ENCODE data around the gene NPW. TPM values are rescaled to one million over a fixed set of nuclear protein-coding genes. Genes with fewer than 3 reads are reported as not detected.

Gene NPW
- polyA plus RNA-seq, 1 donor (not counting 4 experiments of a cell fraction or from before 2014, with no cell fraction given), result not detected

- Histone ChIP-seq H3K9ac (ENCODE audit: control insufficient read depth, extremely low read depth, insufficient read depth, low read length) (no peak overlapping the region), H2AFZ (ENCODE audit: control insufficient read depth, low read length) (no peak overlapping the region), H3K4me3 (ENCODE audit: control insufficient read depth in 2 of 3, extremely low read depth in 1 of 3, insufficient read depth in 2 of 3, low read depth in 1 of 3, low read length in 3 of 3) (no peak overlapping the region), H3K36me3 (ENCODE audit: control insufficient read depth in 2 of 2, extremely low read depth in 1 of 2, insufficient read depth in 2 of 2, low read length in 2 of 2) (peaks cover 14 to 23% of the 10 kb centered on the region in 2 experiments), H4K20me1 (ENCODE audit: control insufficient read depth, extremely low read depth, insufficient read depth, low read length) (no peaks in the 10 kb centered on the region), H3K9me3 (ENCODE audit: control insufficient read depth, low read depth, low read length) (no peaks in the 10 kb centered on the region), H3K27me3 (ENCODE audit: control insufficient read depth, extremely low read depth, insufficient read depth, low read length) (peaks cover 8% of the 10 kb centered on the region), H3K9me1 (ENCODE audit: control insufficient read depth, extremely low read depth, insufficient read depth, low read length) (no peaks in the 10 kb centered on the region), H3K4me1 (ENCODE audit: control insufficient read depth, extremely low read depth, insufficient read depth, low read length) (peaks cover 27% of the 10 kb centered on the region), H3K79me2 (ENCODE audit: control insufficient read depth, insufficient read depth, low read length) (peaks cover 29% of the 10 kb centered on the region), H3K4me2 (ENCODE audit: control insufficient read depth, extremely low read depth, insufficient read depth, low read depth, low read length) (no peak overlapping the region), H3K27ac (ENCODE audit: control insufficient read depth, insufficient read depth, low read length) (no peak overlapping the region)
- no peak for FAIRE-seq
- no peak for DNase-seq (ENCODE audit: low read depth, low spot score)
- dilution Hi-C loops (cut with MboI; ENCODE audit: extremely low pct_ligation_motif_present, low sequenced_read_pairs), result no loop called here
- TF ChIP-seq CTCF (optimal IDR thresholded peaks at IDR 0.05 in 1 of 3, IDR thresholded peaks at IDR 0.05 in 1 of 3, conservative IDR thresholded peaks at IDR 0.05 in 1 of 3; ENCODE audit: extremely low read depth in 1 of 3, insufficient read depth in 2 of 3, low read length in 3 of 3) (no peak), EZH2 (IDR thresholded peaks at IDR 0.05; ENCODE audit: low read length) (no peak)
These were observed 43.4 kb upstream of the NPW start for GRCh38 chr16:1976216-1976520.

- DNase-seq (ENCODE audit: low read depth, low spot score) (no peak), FAIRE-seq (no peak)
- peaks cover 34% of the 10 kb centered on the region for H3K4me1 ChIP-seq (ENCODE audit: control insufficient read depth, extremely low read depth, insufficient read depth, low read length)
- H3K27ac ChIP-seq (ENCODE audit: control insufficient read depth, insufficient read depth, low read length), result no peak overlapping the region
- no peaks in the 10 kb centered on the region for H3K9me1 ChIP-seq (ENCODE audit: control insufficient read depth, extremely low read depth, insufficient read depth, low read length)
- no peak overlapping the region for H3K4me2 ChIP-seq (ENCODE audit: control insufficient read depth, extremely low read depth, insufficient read depth, low read depth, low read length)
- H3K9me3 ChIP-seq (ENCODE audit: control insufficient read depth, low read depth, low read length), result no peaks in the 10 kb centered on the region
- no peaks in the 10 kb centered on the region for H4K20me1 ChIP-seq (ENCODE audit: control insufficient read depth, extremely low read depth, insufficient read depth, low read length)
- peaks cover 19% of the 10 kb centered on the region for H3K27me3 ChIP-seq (ENCODE audit: control insufficient read depth, extremely low read depth, insufficient read depth, low read length)
- TF ChIP-seq CTCF (optimal IDR thresholded peaks at IDR 0.05 in 1 of 3, IDR thresholded peaks at IDR 0.05 in 1 of 3, conservative IDR thresholded peaks at IDR 0.05 in 1 of 3; ENCODE audit: extremely low read depth in 1 of 3, insufficient read depth in 2 of 3, low read length in 3 of 3), result no peak
- TF ChIP-seq EZH2 (IDR thresholded peaks at IDR 0.05; ENCODE audit: low read length), result no peak
- dilution Hi-C loops (cut with MboI; ENCODE audit: extremely low pct_ligation_motif_present, low sequenced_read_pairs), result no loop called here
- H3K9ac ChIP-seq (ENCODE audit: control insufficient read depth, extremely low read depth, insufficient read depth, low read length), result no peak overlapping the region
- peaks cover 14 to 23% of the 10 kb centered on the region in 2 experiments for H3K36me3 ChIP-seq (ENCODE audit: control insufficient read depth in 2 of 2, extremely low read depth in 1 of 2, insufficient read depth in 2 of 2, low read length in 2 of 2)
- no peak overlapping the region for H3K4me3 ChIP-seq (ENCODE audit: control insufficient read depth in 2 of 3, extremely low read depth in 1 of 3, insufficient read depth in 2 of 3, low read depth in 1 of 3, low read length in 3 of 3)
- no peak overlapping the region for H2AFZ ChIP-seq (ENCODE audit: control insufficient read depth, low read length)
- H3K79me2 ChIP-seq (ENCODE audit: control insufficient read depth, insufficient read depth, low read length), result peaks cover 25% of the 10 kb centered on the region
These were observed 42.4 kb upstream of the NPW start for GRCh38 chr16:1976951-1977874.

Data from keratinocyte (primary cell).